ENCODE measurements around the gene CACNA1H. TPM values are rescaled to one million over a fixed set of nuclear protein-coding genes. Genes with fewer than 3 reads are reported as not detected.

Gene CACNA1H
- total RNA-seq, 1 donor from 2014 or later = 2.5 TPM

DNA sequence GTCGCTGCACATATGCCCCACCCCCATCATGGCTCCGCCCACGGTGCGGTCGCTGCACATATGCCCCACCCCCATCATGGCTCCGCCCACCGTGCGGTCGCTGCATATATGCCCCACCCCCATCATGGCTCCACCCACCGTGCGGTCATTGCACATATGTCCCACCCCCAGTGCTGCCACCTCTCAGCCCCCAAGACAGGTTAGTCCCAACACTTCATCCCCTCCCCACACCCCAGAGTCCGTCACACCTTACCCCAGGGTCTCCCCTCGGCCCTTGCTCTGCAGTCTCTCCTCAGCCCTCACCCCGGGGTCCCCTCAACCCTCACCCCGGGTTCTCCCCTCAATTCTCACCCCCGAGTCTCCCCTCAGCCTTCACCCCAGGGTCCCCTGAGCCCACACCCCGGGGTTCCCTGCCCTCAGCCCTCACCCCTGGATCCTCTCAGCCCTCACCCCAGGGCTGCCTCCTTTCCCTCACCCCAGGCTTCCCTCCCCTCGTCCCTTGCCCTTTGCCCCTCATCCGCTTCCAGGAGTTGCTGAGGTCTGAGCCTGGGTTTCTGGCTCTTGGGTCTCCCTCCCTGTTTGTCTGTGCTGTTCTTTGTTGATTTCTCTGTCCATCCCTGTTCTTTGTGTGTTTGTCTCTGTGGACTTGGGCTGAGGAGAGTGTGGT lies 46.6 kb downstream of the CACNA1H start:
- no peak for DNase-seq
- H3K9me3 ChIP-seq (replicated peaks) = no peaks in the 10 kb centered on the region
- H3K4me3 ChIP-seq = no peak overlapping the region
- peaks cover 32% of the 10 kb centered on the region for H3K27me3 ChIP-seq (ENCODE audit: low read depth)
- H3K4me1 ChIP-seq = no peaks in the 10 kb centered on the region
- no peaks in the 10 kb centered on the region for H3K36me3 ChIP-seq
- intact Hi-C loops (cut with micrococcal nuclease) = no loop called here
- TF ChIP-seq, protein P1, sequence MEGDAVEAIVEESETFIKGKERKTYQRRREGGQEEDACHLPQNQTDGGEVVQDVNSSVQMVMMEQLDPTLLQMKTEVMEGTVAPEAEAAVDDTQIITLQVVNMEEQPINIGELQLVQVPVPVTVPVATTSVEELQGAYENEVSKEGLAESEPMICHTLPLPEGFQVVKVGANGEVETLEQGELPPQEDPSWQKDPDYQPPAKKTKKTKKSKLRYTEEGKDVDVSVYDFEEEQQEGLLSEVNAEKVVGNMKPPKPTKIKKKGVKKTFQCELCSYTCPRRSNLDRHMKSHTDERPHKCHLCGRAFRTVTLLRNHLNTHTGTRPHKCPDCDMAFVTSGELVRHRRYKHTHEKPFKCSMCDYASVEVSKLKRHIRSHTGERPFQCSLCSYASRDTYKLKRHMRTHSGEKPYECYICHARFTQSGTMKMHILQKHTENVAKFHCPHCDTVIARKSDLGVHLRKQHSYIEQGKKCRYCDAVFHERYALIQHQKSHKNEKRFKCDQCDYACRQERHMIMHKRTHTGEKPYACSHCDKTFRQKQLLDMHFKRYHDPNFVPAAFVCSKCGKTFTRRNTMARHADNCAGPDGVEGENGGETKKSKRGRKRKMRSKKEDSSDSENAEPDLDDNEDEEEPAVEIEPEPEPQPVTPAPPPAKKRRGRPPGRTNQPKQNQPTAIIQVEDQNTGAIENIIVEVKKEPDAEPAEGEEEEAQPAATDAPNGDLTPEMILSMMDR (IDR thresholded peaks at IDR 0.05; ENCODE audit: borderline replicate concordance) = no peak
- no peak overlapping the region for H3K27ac ChIP-seq (replicated peaks)

DNA sequence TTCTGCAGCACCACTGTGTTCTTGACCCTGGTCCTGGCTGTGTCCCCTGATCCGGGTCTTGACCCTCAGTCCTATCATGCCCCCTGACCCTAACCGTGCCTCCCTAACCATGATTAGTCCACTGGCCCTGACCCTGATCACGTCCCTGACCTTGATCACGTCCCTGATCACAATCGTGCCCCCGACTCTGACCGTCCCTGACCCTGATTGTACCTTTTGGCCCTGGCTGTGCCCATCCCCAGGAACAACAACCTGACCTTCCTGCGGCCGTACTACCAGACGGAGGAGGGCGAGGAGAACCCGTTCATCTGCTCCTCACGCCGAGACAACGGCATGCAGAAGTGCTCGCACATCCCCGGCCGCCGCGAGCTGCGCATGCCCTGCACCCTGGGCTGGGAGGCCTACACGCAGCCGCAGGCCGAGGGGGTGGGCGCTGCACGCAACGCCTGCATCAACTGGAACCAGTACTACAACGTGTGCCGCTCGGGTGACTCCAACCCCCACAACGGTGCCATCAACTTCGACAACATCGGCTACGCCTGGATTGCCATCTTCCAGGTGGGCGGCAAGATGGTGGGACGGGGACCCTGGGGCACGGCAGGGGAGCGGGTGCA lies 47.2 kb downstream of the CACNA1H start:
- no peak overlapping the region for H3K27ac ChIP-seq (replicated peaks)
- TF ChIP-seq, protein P1 (IDR thresholded peaks at IDR 0.05; ENCODE audit: borderline replicate concordance) = no peak
- DNase-seq = no peak
- H3K4me1 ChIP-seq = no peaks in the 10 kb centered on the region
- H3K27me3 ChIP-seq (ENCODE audit: low read depth) = peaks cover 30% of the 10 kb centered on the region
- H3K9me3 ChIP-seq (replicated peaks) = no peaks in the 10 kb centered on the region
- no peak overlapping the region for H3K4me3 ChIP-seq
- intact Hi-C loops (cut with micrococcal nuclease) = no loop called here
- H3K36me3 ChIP-seq = no peaks in the 10 kb centered on the region

DNA sequence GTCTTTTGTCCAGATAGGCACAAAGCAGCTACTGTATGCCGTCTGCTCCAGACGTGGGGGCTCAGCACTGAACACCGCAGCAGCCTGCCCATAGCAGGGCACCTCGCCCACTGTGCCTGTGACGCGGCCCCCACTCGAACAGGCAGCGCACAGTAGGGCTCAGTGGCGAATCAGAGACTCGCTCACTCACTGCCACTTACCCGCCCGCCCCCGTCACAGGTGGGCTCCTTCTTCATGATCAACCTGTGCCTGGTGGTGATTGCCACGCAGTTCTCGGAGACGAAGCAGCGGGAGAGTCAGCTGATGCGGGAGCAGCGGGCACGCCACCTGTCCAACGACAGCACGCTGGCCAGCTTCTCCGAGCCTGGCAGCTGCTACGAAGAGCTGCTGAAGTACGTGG lies 48.5 kb downstream of the CACNA1H start:
- no peak overlapping the region for H3K27ac ChIP-seq (replicated peaks)
- peaks cover 20% of the 10 kb centered on the region for H3K27me3 ChIP-seq (ENCODE audit: low read depth)
- TF ChIP-seq, protein P1 (IDR thresholded peaks at IDR 0.05; ENCODE audit: borderline replicate concordance) = no peak
- H3K36me3 ChIP-seq = no peaks in the 10 kb centered on the region
- DNase-seq = no peak
- no peaks in the 10 kb centered on the region for H3K4me1 ChIP-seq
- no peak overlapping the region for H3K4me3 ChIP-seq
- intact Hi-C loops (cut with micrococcal nuclease) = no loop called here
- H3K9me3 ChIP-seq (replicated peaks) = no peaks in the 10 kb centered on the region

DNA sequence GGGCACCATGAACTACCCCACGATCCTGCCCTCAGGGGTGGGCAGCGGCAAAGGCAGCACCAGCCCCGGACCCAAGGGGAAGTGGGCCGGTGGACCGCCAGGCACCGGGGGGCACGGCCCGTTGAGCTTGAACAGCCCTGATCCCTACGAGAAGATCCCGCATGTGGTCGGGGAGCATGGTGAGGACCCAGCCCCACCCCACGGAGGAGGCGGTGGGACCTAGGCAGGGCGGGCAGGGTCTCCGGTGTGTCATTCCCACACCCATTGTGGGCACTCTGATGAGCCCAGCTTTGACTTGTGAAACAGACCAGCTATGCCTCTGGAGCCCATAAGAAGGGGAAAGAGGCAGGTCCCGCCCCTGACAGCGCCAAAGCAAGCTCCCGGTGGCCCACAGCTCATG lies 49.4 kb downstream of the CACNA1H start:
- Histone ChIP-seq H3K27me3 (ENCODE audit: low read depth) (peaks cover 12% of the 10 kb centered on the region), H3K27ac (replicated peaks) (no peak overlapping the region), H3K4me1 (no peaks in the 10 kb centered on the region), H3K36me3 (no peaks in the 10 kb centered on the region), H3K9me3 (replicated peaks) (no peaks in the 10 kb centered on the region), H3K4me3 (no peak overlapping the region)
- TF ChIP-seq, protein P1 (IDR thresholded peaks at IDR 0.05; ENCODE audit: borderline replicate concordance) = no peak
- no peak for DNase-seq
- intact Hi-C loops (cut with micrococcal nuclease) = no loop called here

DNA sequence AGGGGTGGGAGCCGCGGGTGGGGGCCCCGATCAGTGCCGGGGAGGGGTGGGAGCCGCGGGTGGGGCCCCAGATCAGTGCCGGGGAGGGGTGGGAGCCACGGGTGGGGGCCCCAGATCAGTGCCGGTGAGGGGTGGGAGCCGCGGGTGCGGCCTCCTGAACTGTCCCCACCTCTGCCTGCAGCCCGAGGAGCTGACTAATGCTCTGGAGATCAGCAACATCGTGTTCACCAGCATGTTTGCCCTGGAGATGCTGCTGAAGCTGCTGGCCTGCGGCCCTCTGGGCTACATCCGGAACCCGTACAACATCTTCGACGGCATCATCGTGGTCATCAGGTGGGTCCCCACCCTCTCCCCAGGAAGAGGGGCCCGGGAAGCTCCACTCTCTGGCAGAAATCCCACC lies 52.0 kb downstream of the CACNA1H start:
- Histone ChIP-seq H3K4me3 (no peak overlapping the region), H3K4me1 (no peaks in the 10 kb centered on the region), H3K27ac (replicated peaks) (no peak overlapping the region), H3K36me3 (no peaks in the 10 kb centered on the region), H3K27me3 (ENCODE audit: low read depth) (peaks cover 19% of the 10 kb centered on the region), H3K9me3 (replicated peaks) (no peaks in the 10 kb centered on the region)
- intact Hi-C loops (cut with micrococcal nuclease) = no loop called here
- DNase-seq = no peak
- TF ChIP-seq, protein P1 (IDR thresholded peaks at IDR 0.05; ENCODE audit: borderline replicate concordance) = no peak
